NCI-H146 treated with DMSO at 0.1 percent for 48 hours (cell line): ENCODE measurements around the gene TRIM16.
"Not testable (repeated sequence)": the region's sequence is repeated elsewhere in the genome, so short reads cannot be mapped to it uniquely, and the experiment has no call there.

Experiments
- DNase-seq: peaks from one replicate; lab custom pipeline; 2025; ENCODE audit not compliant: unreplicated experiment; lab: John Stamatoyannopoulos, UW

Gene TRIM16

GRCh38 chr17:15683824-15684478 is at the start of gene TRIM16:
TSS of gene TRIM16 (minus strand) at chr17:15684311. CDS start at chr17:15651609, 32,702 bp downstream.
- peak; percentile 12 for DNase-seq

- DNase-seq: not testable (repeated sequence)
Observed at GRCh38 chr17:15733174-15733789, 49.2 kb upstream of the TRIM16 start.

- not testable (repeated sequence) for DNase-seq
Observed at GRCh38 chr17:15731900-15732299, 47.8 kb upstream of the TRIM16 start, which contains the start of gene TBC1D26. TSS of gene TBC1D26 (plus strand) at chr17:15732283. CDS start at chr17:15735349, 3,066 bp downstream.

- not testable (repeated sequence) for DNase-seq
Observed at GRCh38 chr17:15730535-15730934, 46.4 kb upstream of the TRIM16 start.

- not testable (repeated sequence) for DNase-seq
Observed at GRCh38 chr17:15716601-15717563, 32.8 kb upstream of the TRIM16 start.

GRCh38 chr17:15708879-15709278 is 24.8 kb upstream of the TRIM16 start:
- DNase-seq: not testable (repeated sequence)

- not testable (repeated sequence) for DNase-seq
Observed at GRCh38 chr17:15704813-15705212, 20.7 kb upstream of the TRIM16 start.

- DNase-seq: not testable (repeated sequence)
Observed at GRCh38 chr17:15704239-15704638, 20.1 kb upstream of the TRIM16 start.

- DNase-seq: not testable (repeated sequence)
Observed at GRCh38 chr17:15699937-15700336, 15.8 kb upstream of the TRIM16 start.

GRCh38 chr17:15699413-15699924 is 15.4 kb upstream of the TRIM16 start, which contains the start of gene ZNF286A:
TSS of gene ZNF286A (plus strand) at chr17:15699752. CDS start at chr17:15700330, 578 bp downstream.
- peak; percentile 93 for DNase-seq

GRCh38 chr17:15698967-15699366 is 14.9 kb upstream of the TRIM16 start:
- peak; percentile 7 for DNase-seq

GRCh38 chr17:15687494-15687893 is 3.4 kb upstream of the TRIM16 start:
- not testable (repeated sequence) for DNase-seq

GRCh38 chr17:15683135-15683534 is 976 bp downstream of the TRIM16 start:
- DNase-seq: not testable (repeated sequence)

- DNase-seq: not testable (repeated sequence)
Observed at GRCh38 chr17:15675991-15676390, 8.1 kb downstream of the TRIM16 start.

- DNase-seq: not testable (repeated sequence)
Observed at GRCh38 chr17:15674640-15675039, 9.5 kb downstream of the TRIM16 start.

- not testable (repeated sequence) for DNase-seq
Observed at GRCh38 chr17:15669526-15669925, 14.6 kb downstream of the TRIM16 start.

GRCh38 chr17:15663691-15664090 is 20.4 kb downstream of the TRIM16 start:
- no peak for DNase-seq

- DNase-seq: no peak
Observed at GRCh38 chr17:15663176-15663575, 20.9 kb downstream of the TRIM16 start.

GRCh38 chr17:15662681-15663080 is 21.4 kb downstream of the TRIM16 start:
- no peak for DNase-seq

GRCh38 chr17:15660077-15660476 is 24.0 kb downstream of the TRIM16 start:
- no peak for DNase-seq

GRCh38 chr17:15659663-15660062 is 24.4 kb downstream of the TRIM16 start:
- no peak for DNase-seq
